ENCODE measurements around the gene ULK4. TPM values are rescaled to one million over a fixed set of nuclear protein-coding genes. Genes with fewer than 3 reads are reported as not detected.

Gene ULK4
- total and polyA plus RNA-seq, 9 of the 15 experiments (the other 6 are each of a cell fraction or from before 2014, with no cell fraction given) = 3.0 to 5.9 (median 3.5) TPM

DNA sequence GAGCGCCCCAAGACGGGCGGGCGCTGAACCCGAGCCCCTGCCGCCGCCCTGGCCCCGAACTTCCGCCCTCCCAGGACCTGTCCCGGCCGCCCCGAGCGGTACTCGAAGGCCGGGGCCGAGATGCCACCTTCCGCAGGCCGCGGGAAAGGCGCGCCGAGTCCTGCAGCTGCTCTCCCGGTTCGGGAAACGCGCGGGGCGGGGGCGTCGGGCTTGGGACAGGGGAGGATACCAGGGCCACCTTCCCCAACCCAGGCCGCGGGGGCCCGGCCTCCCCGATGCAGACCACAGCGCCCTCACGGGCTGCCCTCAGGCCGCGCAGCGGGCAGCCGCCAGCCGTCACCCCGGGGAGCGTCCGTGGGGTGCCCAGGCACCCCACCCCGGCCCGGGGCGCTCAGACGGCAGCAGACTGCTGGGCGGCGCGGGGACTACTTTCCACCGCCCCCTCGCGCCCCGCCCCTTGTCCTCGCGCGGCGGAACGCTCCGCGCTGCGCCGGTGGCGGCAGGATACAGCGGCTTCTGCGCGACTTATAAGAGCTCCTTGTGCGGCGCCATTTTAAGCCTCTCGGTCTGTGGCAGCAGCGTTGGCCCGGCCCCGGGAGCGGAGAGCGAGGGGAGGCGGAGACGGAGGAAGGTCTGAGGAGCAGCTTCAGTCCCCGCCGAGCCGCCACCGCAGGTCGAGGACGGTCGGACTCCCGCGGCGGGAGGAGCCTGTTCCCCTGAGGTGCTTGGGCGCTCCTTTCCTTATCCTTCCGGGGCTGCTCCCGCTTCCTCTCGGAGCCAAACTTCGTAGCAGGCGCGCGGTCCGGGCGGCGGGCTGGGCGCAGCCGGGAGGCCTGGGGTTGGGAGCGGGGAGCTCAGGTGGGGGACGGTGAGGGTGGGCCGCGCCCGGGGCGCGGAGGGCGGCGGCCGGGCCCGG lies 762.7 kb downstream of the ULK4 start, which contains the start of gene CTNNB1 (continued):
- TF ChIP-seq, protein P1, sequence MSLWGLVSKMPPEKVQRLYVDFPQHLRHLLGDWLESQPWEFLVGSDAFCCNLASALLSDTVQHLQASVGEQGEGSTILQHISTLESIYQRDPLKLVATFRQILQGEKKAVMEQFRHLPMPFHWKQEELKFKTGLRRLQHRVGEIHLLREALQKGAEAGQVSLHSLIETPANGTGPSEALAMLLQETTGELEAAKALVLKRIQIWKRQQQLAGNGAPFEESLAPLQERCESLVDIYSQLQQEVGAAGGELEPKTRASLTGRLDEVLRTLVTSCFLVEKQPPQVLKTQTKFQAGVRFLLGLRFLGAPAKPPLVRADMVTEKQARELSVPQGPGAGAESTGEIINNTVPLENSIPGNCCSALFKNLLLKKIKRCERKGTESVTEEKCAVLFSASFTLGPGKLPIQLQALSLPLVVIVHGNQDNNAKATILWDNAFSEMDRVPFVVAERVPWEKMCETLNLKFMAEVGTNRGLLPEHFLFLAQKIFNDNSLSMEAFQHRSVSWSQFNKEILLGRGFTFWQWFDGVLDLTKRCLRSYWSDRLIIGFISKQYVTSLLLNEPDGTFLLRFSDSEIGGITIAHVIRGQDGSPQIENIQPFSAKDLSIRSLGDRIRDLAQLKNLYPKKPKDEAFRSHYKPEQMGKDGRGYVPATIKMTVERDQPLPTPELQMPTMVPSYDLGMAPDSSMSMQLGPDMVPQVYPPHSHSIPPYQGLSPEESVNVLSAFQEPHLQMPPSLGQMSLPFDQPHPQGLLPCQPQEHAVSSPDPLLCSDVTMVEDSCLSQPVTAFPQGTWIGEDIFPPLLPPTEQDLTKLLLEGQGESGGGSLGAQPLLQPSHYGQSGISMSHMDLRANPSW (CRISPR knock-in tag; IDR thresholded peaks at IDR 0.05) = peak; percentile 76; the same call in 1 of the 2 replicates
- TF ChIP-seq, protein P2, sequence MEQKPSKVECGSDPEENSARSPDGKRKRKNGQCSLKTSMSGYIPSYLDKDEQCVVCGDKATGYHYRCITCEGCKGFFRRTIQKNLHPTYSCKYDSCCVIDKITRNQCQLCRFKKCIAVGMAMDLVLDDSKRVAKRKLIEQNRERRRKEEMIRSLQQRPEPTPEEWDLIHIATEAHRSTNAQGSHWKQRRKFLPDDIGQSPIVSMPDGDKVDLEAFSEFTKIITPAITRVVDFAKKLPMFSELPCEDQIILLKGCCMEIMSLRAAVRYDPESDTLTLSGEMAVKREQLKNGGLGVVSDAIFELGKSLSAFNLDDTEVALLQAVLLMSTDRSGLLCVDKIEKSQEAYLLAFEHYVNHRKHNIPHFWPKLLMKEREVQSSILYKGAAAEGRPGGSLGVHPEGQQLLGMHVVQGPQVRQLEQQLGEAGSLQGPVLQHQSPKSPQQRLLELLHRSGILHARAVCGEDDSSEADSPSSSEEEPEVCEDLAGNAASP (IDR thresholded peaks at IDR 0.05) = no peak
- TF ChIP-seq NFIX (CRISPR knock-in tag; IDR thresholded peaks at IDR 0.05; ENCODE audit: low read depth) (no peak), NELFE (IDR thresholded peaks at IDR 0.05; ENCODE audit: insufficient read depth, insufficient read length) (peak; percentile 91), FOS (IDR thresholded peaks at IDR 0.05; ENCODE audit: extremely low read depth, insufficient read length) (no peak), TEAD1 (CRISPR knock-in tag; IDR thresholded peaks at IDR 0.05) (peak; percentile 15 to 84; a peak in 2 of 4 replicates), CAMTA2 (CRISPR knock-in tag; conservative IDR thresholded peaks at IDR 0.05) (peak; percentile 56; the same call in 1 of the 2 replicates), SREBF2 (CRISPR knock-in tag; IDR thresholded peaks at IDR 0.05) (no peak), DIDO1 (tag; IDR thresholded peaks at IDR 0.05; ENCODE audit: low read depth) (peak; percentile 59; the same call in 1 of the 2 replicates), CBX1 (IDR thresholded peaks at IDR 0.05; ENCODE audit: low read depth) (peak; percentile 87), LCOR (CRISPR knock-in tag; IDR thresholded peaks at IDR 0.05) (peak; percentile 76; the same call in 1 of the 2 replicates), ZFPM2 (CRISPR knock-in tag; IDR thresholded peaks at IDR 0.05) (0 out of 2 replicates have a peak, but pooled peaks have one; percentile 42), L3MBTL2 (IDR thresholded peaks at IDR 0.05) (peak; percentile 83), TOE1 (IDR thresholded peaks at IDR 0.05; ENCODE audit: borderline replicate concordance) (peak; percentile 71), TOE1 (CRISPR knock-in tag; IDR thresholded peaks at IDR 0.05; ENCODE audit: borderline replicate concordance, low read depth) (no peak; the same call in 1 of the 2 replicates), FIP1L1 (IDR thresholded peaks at IDR 0.05; ENCODE audit: low read depth, low read length, poor library complexity, severe bottlenecking) (peak; percentile 99)
- TF ChIP-seq, protein P3, sequence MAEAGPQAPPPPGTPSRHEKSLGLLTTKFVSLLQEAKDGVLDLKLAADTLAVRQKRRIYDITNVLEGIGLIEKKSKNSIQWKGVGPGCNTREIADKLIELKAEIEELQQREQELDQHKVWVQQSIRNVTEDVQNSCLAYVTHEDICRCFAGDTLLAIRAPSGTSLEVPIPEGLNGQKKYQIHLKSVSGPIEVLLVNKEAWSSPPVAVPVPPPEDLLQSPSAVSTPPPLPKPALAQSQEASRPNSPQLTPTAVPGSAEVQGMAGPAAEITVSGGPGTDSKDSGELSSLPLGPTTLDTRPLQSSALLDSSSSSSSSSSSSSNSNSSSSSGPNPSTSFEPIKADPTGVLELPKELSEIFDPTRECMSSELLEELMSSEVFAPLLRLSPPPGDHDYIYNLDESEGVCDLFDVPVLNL (CRISPR knock-in tag; IDR thresholded peaks at IDR 0.05; ENCODE audit: low read depth) = 0 out of 2 replicates have a peak, but pooled peaks have one; percentile 81
- TF ChIP-seq, protein P4, sequence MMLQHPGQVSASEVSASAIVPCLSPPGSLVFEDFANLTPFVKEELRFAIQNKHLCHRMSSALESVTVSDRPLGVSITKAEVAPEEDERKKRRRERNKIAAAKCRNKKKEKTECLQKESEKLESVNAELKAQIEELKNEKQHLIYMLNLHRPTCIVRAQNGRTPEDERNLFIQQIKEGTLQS (IDR thresholded peaks at IDR 0.05) = no peak
- TF ChIP-seq, protein P4 (CRISPR knock-in tag; conservative IDR thresholded peaks at IDR 0.05) = 0 out of 2 replicates have a peak, but pooled peaks have one; percentile 47
- TF ChIP-seq, protein P5, sequence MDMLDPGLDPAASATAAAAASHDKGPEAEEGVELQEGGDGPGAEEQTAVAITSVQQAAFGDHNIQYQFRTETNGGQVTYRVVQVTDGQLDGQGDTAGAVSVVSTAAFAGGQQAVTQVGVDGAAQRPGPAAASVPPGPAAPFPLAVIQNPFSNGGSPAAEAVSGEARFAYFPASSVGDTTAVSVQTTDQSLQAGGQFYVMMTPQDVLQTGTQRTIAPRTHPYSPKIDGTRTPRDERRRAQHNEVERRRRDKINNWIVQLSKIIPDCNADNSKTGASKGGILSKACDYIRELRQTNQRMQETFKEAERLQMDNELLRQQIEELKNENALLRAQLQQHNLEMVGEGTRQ (CRISPR knock-in tag; IDR thresholded peaks at IDR 0.05) = peak; percentile 11; the same call in 1 of the 2 replicates

All from K562 (cell line).